ENCODE results near the gene DHRS12. TPM values are rescaled to one million over a fixed set of nuclear protein-coding genes. Genes with fewer than 3 reads are reported as not detected.

DHRS12 gene
- total and polyA plus RNA-seq, 8 donors: 11.7 to 20.2 (median 14.9) TPM

DNA sequence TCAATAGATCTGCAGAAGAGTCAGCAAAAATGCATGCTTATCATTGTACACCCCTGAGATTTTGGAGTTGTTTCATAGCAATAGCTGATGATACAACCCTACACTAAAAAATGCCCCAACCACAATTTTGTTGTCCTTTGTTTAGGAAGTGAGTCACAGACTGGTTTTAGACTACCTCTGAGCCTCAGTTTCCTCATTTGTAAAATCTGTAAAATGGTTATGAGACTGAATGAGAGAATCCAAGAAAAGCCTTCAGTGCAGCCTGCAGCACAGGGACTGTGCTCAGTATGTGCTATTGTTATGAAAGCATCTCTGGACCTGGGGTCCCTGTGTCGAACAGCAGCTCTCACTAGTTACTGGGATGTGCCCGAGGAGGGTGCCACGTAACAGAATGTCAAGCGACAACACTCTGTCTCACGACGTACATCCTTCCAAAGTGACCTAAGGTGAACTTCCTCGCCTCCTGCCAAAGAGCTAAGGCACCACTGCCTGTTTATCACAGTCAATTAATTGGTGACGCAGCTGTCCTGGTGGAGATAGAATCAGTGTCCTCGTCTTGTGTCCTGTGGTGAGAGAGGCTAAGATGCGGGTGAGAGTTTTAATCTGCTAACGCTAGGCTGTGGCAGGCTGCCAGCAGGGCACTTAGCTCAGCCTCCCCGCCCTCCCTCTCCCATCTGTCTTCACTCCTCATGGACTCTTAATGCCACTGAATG is 18.1 kb downstream of the DHRS12 start:
- no peaks in the 10 kb centered on the region for H3K36me3 ChIP-seq
- TF ChIP-seq, protein P1, sequence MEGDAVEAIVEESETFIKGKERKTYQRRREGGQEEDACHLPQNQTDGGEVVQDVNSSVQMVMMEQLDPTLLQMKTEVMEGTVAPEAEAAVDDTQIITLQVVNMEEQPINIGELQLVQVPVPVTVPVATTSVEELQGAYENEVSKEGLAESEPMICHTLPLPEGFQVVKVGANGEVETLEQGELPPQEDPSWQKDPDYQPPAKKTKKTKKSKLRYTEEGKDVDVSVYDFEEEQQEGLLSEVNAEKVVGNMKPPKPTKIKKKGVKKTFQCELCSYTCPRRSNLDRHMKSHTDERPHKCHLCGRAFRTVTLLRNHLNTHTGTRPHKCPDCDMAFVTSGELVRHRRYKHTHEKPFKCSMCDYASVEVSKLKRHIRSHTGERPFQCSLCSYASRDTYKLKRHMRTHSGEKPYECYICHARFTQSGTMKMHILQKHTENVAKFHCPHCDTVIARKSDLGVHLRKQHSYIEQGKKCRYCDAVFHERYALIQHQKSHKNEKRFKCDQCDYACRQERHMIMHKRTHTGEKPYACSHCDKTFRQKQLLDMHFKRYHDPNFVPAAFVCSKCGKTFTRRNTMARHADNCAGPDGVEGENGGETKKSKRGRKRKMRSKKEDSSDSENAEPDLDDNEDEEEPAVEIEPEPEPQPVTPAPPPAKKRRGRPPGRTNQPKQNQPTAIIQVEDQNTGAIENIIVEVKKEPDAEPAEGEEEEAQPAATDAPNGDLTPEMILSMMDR (IDR thresholded peaks at IDR 0.05): no peak
- H3K27ac ChIP-seq: no peak overlapping the region
- H3K4me3 ChIP-seq: no peak overlapping the region
- H3K27me3 ChIP-seq: no peaks in the 10 kb centered on the region
- peaks cover 6 to 17% of the 10 kb centered on the region in 2 donors for H3K4me1 ChIP-seq
- H3K9me3 ChIP-seq: no peaks in the 10 kb centered on the region
- DNase-seq (no peak), ATAC-seq (no peak)
- intact Hi-C loops (cut with DNase I): no loop called here

DNA sequence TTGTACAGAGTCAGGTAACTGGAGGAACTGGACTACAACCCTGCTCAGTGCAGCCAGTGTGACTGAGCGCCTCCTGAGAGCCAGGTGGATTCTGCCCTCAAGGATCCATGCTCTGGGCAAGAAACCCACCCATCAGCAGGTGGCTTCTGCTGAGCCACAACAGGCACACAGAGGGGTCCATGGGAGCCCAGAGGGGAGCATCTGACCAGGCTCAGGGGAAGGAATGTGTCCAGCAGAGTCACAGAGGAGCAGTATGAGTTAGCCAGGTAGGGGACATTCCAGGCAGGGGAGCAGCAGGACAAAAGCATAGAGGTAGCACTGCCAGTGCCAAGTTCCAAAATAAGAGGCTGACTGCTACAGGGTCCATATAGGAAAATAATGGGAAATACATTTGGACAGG is 19.9 kb downstream of the DHRS12 start:
- intact Hi-C loops (cut with DNase I): no loop called here
- no peaks in the 10 kb centered on the region for H3K36me3 ChIP-seq
- no peak overlapping the region for H3K4me3 ChIP-seq

DNA sequence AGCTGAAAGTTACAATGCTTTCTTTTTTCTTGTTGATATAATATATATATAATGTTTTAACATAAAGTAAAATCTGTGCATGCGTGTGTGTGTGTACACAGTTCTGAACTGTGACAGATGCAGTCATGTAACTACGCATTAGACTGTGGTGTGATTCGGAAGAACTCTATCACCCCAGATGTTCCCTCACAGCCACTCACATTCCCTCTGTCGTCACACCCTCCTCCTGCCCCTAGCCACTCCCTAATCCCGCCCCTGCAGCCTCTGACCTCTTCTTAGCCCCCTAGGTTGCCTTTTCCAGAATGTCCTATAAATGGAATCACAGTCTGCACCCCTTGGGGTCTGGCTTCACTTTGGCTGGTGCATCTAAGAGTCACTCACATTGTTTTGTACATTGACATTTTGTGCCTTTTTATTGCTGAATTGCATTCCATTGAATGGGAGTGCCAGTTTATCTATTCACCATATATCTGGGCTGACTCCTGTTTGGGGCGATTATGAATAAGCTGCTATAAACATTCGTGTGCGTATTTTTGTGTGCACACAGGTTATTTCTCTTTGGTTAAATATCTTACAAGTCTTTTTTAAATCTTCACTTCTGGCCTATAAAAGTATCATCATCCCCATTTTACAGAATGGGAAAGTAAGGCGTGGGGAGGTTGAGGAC is 20.4 kb downstream of the DHRS12 start:
- no peak for DNase-seq
- no peaks in the 10 kb centered on the region for H3K9me3 ChIP-seq
- intact Hi-C loops (cut with DNase I): no loop called here
- no peaks in the 10 kb centered on the region for H3K36me3 ChIP-seq
- TF ChIP-seq, protein P1 (IDR thresholded peaks at IDR 0.05): no peak
- H3K4me3 ChIP-seq: no peak overlapping the region
- peaks cover 6 to 17% of the 10 kb centered on the region in 2 donors for H3K4me1 ChIP-seq
- no peak overlapping the region for H3K27ac ChIP-seq
- ATAC-seq: no peak
- H3K27me3 ChIP-seq: no peaks in the 10 kb centered on the region

More for the DNA sequence above, 19.9 kb downstream of the DHRS12 start:
- ATAC-seq (no peak), DNase-seq (no peak)
- Histone ChIP-seq H3K27ac (no peak overlapping the region), H3K27me3 (no peaks in the 10 kb centered on the region), H3K9me3 (no peaks in the 10 kb centered on the region), H3K4me1 (peaks cover 6 to 17% of the 10 kb centered on the region in 2 donors)
- TF ChIP-seq, protein P1 (IDR thresholded peaks at IDR 0.05): no peak

DNA sequence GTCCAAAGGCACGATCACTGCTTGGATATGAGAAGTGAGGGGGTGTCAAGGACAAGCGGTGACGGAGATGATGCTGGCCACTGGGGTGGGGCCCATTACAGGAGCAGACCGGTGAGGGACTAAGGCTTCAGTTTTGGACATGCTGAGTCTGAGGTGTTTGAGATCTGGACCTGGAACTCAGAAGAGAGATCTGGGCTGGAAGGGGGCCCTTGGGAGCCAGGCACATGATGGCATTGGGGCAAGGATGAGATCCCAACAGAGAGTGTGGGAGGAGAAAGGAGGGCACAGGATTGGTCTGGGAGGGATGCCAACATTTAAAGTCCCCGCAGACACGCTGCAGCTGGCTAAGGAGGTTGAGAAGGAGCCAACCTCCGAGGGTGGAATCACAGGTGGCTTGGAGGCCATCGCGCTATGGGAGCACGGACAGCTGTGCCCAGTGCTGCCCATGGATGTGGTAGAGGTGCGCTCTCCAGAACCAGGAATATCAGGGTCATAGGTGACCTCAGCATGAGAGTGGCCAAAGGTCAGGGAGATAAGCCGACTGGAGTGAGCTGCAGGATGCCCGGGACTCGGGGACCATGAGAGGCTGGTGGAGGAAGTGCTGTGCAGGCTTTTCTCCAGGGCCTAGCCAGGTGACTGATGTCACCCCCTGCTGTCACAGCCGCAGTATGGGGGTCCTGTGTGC is 21.8 kb downstream of the DHRS12 start:
- intact Hi-C loops (cut with DNase I): no loop called here
- no peak for DNase-seq
- H3K4me3 ChIP-seq: no peak overlapping the region
- H3K36me3 ChIP-seq: no peaks in the 10 kb centered on the region
- no peaks in the 10 kb centered on the region for H3K9me3 ChIP-seq
- no peak overlapping the region for H3K27ac ChIP-seq
- TF ChIP-seq, protein P1 (IDR thresholded peaks at IDR 0.05): no peak
- H3K27me3 ChIP-seq: no peaks in the 10 kb centered on the region
- no peak for ATAC-seq
- H3K4me1 ChIP-seq: peaks cover 6 to 15% of the 10 kb centered on the region in 2 donors
